Hepatocyte (in vitro differentiated cells): Measurements from ENCODE around the gene MXRA5. TPM values are rescaled to one million over a fixed set of nuclear protein-coding genes. Genes with fewer than 3 reads are reported as not detected.

Experiments
- DNase-seq: peaks from one replicate; pipeline ENCODE4 v3.0.0-alpha.2; 2016; ENCODE audit warnings: low spot score
- H2AFZ ChIP-seq: fragments of 200-600 bp; sonication (generic); 2 replicates; pipeline ENCODE4 v1.6.0; 2016; ENCODE audit warnings: antibody characterized with exemption, mild to moderate bottlenecking
- H3K27ac ChIP-seq: fragments of 200-600 bp; sonication (generic); 2 replicates; pipeline ENCODE4 v1.5.1; 2016; ENCODE audit warnings: mild to moderate bottlenecking
- H3K27me3 ChIP-seq: fragments of 200-600 bp; sonication (generic); 2 replicates; pipeline ENCODE4 v1.6.1; 2016
- H3K36me3 ChIP-seq: fragments of 200-600 bp; sonication (generic); replicated peaks from 2 replicates; pipeline ENCODE4 v1.5.1; 2016; ENCODE audit warnings: low read depth; ENCODE audit not compliant: insufficient read depth
- H3K4me1 ChIP-seq: fragments of 200-600 bp; sonication (generic); 2 replicates; pipeline ENCODE4 v1.5.1; 2016; ENCODE audit warnings: mild to moderate bottlenecking, moderate library complexity; ENCODE audit not compliant: insufficient read depth
- H3K4me2 ChIP-seq: fragments of 200-600 bp; sonication (generic); 2 replicates; pipeline ENCODE4 v1.6.0; 2016
- H3K4me3 ChIP-seq: fragments of 200-600 bp; sonication (generic); 2 replicates; pipeline ENCODE4 v1.5.1; 2016; ENCODE audit warnings: mild to moderate bottlenecking
- H3K79me2 ChIP-seq: fragments of 200-600 bp; sonication (generic); 2 replicates; pipeline ENCODE4 v1.6.0; 2017; ENCODE audit warnings: mild to moderate bottlenecking
- H3K9me2 ChIP-seq: fragments of 200-600 bp; sonication (generic); replicated peaks from 2 replicates; pipeline ENCODE4 v1.6.0; 2017; ENCODE audit warnings: mild to moderate bottlenecking; ENCODE audit not compliant: insufficient read depth
- H3K9me3 ChIP-seq: fragments of 200-600 bp; sonication (generic); 2 replicates; pipeline ENCODE4 v1.5.1; 2016; ENCODE audit warnings: low read depth, mild to moderate bottlenecking
- H4K20me1 ChIP-seq: fragments of 200-600 bp; sonication (generic); 2 replicates; pipeline ENCODE4 v1.6.0; 2016; ENCODE audit warnings: mild to moderate bottlenecking; ENCODE audit not compliant: insufficient read depth, poor library complexity, severe bottlenecking
- EZH2 ChIP-seq: fragments of 200-600 bp; sonication (generic); IDR thresholded peaks from 2 replicates; pipeline ENCODE4 v1.6.1; 2016; ENCODE audit warnings: antibody characterized with exemption, mild to moderate bottlenecking, borderline replicate concordance
- EZH2phosphoT487 ChIP-seq: fragments of 200-600 bp; sonication (generic); IDR thresholded peaks from one replicate; pipeline ENCODE4 v1.6.1; 2018; ENCODE audit warnings: antibody characterized with exemption, mild to moderate bottlenecking, low read depth, moderate library complexity; ENCODE audit not compliant: unreplicated experiment, severe bottlenecking
- WGBS: methylation state at CpG from one replicate; pipeline ENCODE4 v1.1.6; 2016; ENCODE audit warnings: low lambda C conversion rate; ENCODE audit errors: missing lambda C conversion rate; 5-methylcytosine and 5-hydroxymethylcytosine counted together
- polyA plus RNA-seq: library from polyadenylated mRNA; unstranded; fragments of >200 nt; fragmentation: Nextera tagmentation; extraction: Ambion mirVana; gene quantifications from 2 replicates; pipeline ENCODE4 v1.2.1, GENCODE V29; 2016
- total RNA-seq: library from RNA; depleted of rRNA; stranded (reverse); fragments of >200 nt; gene quantifications from 2 replicates; pipeline ENCODE4 v1.2.3, GENCODE V29; 2014
- TF ChIP-seq, protein P1 (sequence below): fragments of 200-600 bp; sonication (generic); IDR thresholded peaks from 2 replicates; pipeline ENCODE4 v1.5.1; 2016; ENCODE audit warnings: antibody characterized with exemption, mild to moderate bottlenecking; ENCODE audit not compliant: poor library complexity

MXRA5 gene, protein sequence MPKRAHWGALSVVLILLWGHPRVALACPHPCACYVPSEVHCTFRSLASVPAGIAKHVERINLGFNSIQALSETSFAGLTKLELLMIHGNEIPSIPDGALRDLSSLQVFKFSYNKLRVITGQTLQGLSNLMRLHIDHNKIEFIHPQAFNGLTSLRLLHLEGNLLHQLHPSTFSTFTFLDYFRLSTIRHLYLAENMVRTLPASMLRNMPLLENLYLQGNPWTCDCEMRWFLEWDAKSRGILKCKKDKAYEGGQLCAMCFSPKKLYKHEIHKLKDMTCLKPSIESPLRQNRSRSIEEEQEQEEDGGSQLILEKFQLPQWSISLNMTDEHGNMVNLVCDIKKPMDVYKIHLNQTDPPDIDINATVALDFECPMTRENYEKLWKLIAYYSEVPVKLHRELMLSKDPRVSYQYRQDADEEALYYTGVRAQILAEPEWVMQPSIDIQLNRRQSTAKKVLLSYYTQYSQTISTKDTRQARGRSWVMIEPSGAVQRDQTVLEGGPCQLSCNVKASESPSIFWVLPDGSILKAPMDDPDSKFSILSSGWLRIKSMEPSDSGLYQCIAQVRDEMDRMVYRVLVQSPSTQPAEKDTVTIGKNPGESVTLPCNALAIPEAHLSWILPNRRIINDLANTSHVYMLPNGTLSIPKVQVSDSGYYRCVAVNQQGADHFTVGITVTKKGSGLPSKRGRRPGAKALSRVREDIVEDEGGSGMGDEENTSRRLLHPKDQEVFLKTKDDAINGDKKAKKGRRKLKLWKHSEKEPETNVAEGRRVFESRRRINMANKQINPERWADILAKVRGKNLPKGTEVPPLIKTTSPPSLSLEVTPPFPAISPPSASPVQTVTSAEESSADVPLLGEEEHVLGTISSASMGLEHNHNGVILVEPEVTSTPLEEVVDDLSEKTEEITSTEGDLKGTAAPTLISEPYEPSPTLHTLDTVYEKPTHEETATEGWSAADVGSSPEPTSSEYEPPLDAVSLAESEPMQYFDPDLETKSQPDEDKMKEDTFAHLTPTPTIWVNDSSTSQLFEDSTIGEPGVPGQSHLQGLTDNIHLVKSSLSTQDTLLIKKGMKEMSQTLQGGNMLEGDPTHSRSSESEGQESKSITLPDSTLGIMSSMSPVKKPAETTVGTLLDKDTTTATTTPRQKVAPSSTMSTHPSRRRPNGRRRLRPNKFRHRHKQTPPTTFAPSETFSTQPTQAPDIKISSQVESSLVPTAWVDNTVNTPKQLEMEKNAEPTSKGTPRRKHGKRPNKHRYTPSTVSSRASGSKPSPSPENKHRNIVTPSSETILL (N-terminal part only)
- total RNA-seq (13.7 and 14.0 TPM in 2 replicates), polyA plus RNA-seq (8.9 and 11.3 TPM in 2 replicates)

GRCh38 chrX:3346501-3347259, at the start of gene MXRA5:
Gene MXRA5, minus strand, starts transcription at chrX:3346652. Its CDS starts 2,819 bp downstream, at chrX:3343833.
- peak; percentile 52 for DNase-seq

DNA sequence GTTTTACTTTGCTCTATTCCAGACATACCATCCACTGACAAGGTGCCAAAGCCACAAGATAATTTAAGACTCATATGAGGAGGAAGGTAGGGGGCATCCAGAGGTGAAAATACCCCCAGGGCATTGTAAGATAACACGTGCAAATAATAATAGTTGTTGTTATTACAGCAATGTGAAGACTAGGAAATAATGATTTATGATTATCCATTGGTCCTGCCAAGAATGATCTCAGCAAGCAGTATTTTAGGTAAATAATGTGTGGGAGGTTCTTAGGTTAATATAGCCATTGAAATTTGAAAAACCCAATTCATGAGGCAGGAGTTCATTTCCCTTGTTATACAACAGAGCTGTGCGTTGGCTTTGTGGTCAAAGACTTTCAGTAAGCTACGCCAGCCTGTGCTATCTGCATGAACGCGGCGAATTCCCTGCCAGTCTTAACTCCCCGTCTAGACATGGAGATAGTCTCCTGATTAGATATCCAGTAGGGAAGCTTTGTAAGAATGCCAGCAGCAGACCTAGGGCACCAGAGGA, 47.2 kb upstream of the MXRA5 start:
- H3K27ac ChIP-seq, result no peak overlapping the region
- no peak overlapping the region for H2AFZ ChIP-seq
- H3K79me2 ChIP-seq, result no peaks in the 10 kb centered on the region
- no peaks in the 10 kb centered on the region for H3K36me3 ChIP-seq
- 29% methylated on average over 7 of the region's 7 CpGs for WGBS
- no peaks in the 10 kb centered on the region for H3K9me3 ChIP-seq
- TF ChIP-seq EZH2phosphoT487 (no peak), EZH2 (no peak)
- TF ChIP-seq, protein P1, sequence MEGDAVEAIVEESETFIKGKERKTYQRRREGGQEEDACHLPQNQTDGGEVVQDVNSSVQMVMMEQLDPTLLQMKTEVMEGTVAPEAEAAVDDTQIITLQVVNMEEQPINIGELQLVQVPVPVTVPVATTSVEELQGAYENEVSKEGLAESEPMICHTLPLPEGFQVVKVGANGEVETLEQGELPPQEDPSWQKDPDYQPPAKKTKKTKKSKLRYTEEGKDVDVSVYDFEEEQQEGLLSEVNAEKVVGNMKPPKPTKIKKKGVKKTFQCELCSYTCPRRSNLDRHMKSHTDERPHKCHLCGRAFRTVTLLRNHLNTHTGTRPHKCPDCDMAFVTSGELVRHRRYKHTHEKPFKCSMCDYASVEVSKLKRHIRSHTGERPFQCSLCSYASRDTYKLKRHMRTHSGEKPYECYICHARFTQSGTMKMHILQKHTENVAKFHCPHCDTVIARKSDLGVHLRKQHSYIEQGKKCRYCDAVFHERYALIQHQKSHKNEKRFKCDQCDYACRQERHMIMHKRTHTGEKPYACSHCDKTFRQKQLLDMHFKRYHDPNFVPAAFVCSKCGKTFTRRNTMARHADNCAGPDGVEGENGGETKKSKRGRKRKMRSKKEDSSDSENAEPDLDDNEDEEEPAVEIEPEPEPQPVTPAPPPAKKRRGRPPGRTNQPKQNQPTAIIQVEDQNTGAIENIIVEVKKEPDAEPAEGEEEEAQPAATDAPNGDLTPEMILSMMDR, result no peak
- no peaks in the 10 kb centered on the region for H4K20me1 ChIP-seq
- peak; percentile 15 for DNase-seq
- no peaks in the 10 kb centered on the region for H3K4me1 ChIP-seq
- H3K9me2 ChIP-seq, result no peaks in the 10 kb centered on the region
- H3K4me2 ChIP-seq, result no peak overlapping the region
- no peak overlapping the region for H3K4me3 ChIP-seq
- no peaks in the 10 kb centered on the region for H3K27me3 ChIP-seq

More at GRCh38 chrX:3346501-3347259, at the start of gene MXRA5:
- Histone ChIP-seq H3K4me3 (peak within 1 kb of the TSS; percentile 33), H3K27ac (peak within 1 kb of the TSS; percentile 89), H3K36me3 (no peaks in the 10 kb centered on the region), H2AFZ (peak within 1 kb of the TSS; percentile 35), H3K27me3 (no peaks in the 10 kb centered on the region), H3K9me3 (no peaks in the 10 kb centered on the region), H3K79me2 (no peaks in the 10 kb centered on the region), H3K4me1 (no peaks in the 10 kb centered on the region), H3K9me2 (no peaks in the 10 kb centered on the region), H4K20me1 (no peaks in the 10 kb centered on the region), H3K4me2 (peak within 1 kb of the TSS; percentile 74)
- 32% methylated on average over 49 of the region's 70 CpGs for WGBS
- TF ChIP-seq, protein P1, result no peak
- TF ChIP-seq EZH2, result no peak
- TF ChIP-seq EZH2phosphoT487, result no peak

GRCh38 chrX:3393178-3393577, 46.7 kb upstream of the MXRA5 start:
- H3K4me2 ChIP-seq, result no peak overlapping the region
- no peaks in the 10 kb centered on the region for H3K79me2 ChIP-seq
- H3K27ac ChIP-seq, result no peak overlapping the region
- H3K9me2 ChIP-seq, result no peaks in the 10 kb centered on the region
- no peaks in the 10 kb centered on the region for H3K36me3 ChIP-seq
- DNase-seq, result no peak
- no peaks in the 10 kb centered on the region for H4K20me1 ChIP-seq
- no peaks in the 10 kb centered on the region for H3K4me1 ChIP-seq
- no peak overlapping the region for H2AFZ ChIP-seq
- no peaks in the 10 kb centered on the region for H3K27me3 ChIP-seq
- 33% methylated on average over 1 of the region's 1 CpG for WGBS
- no peaks in the 10 kb centered on the region for H3K9me3 ChIP-seq
- TF ChIP-seq EZH2 (no peak), EZH2phosphoT487 (no peak)
- TF ChIP-seq, protein P1, result no peak
- no peak overlapping the region for H3K4me3 ChIP-seq
